C4-2B (cell line): ENCODE results near the gene ADGRD1.

Source experiments
- H3K27ac ChIP-seq: fragments of 450-650 bp; 2 replicates; pipeline ENCODE4 v1.5.1; 2017
- CTCF ChIP-seq: fragments of 450-650 bp; conservative IDR thresholded peaks from 2 replicates; pipeline ENCODE4 v1.5.1; 2017; ENCODE audit warnings: mild to moderate bottlenecking
- ZFX ChIP-seq: fragments of 450-650 bp; IDR thresholded peaks from 2 replicates; pipeline ENCODE4 v1.6.1; 2017

ADGRD1 gene

GRCh38 chr12:130945786-130946492, 7.8 kb upstream of the ADGRD1 start:
- H3K27ac ChIP-seq: no peak overlapping the region
- TF ChIP-seq CTCF (no peak), ZFX (no peak)

- H3K27ac ChIP-seq: no peak overlapping the region
- TF ChIP-seq CTCF (no peak), ZFX (no peak)
Measured at GRCh38 chr12:130947028-130947613, 6.6 kb upstream of the ADGRD1 start.

GRCh38 chr12:130948136-130948535, 5.6 kb upstream of the ADGRD1 start:
- TF ChIP-seq CTCF (no peak), ZFX (no peak)
- no peak overlapping the region for H3K27ac ChIP-seq

GRCh38 chr12:130948751-130949150, 5.0 kb upstream of the ADGRD1 start:
- TF ChIP-seq CTCF (no peak), ZFX (no peak)
- no peak overlapping the region for H3K27ac ChIP-seq

- no peak for TF ChIP-seq ZFX
- TF ChIP-seq CTCF: no peak
Measured at GRCh38 chr12:130949806-130950205, 3.9 kb upstream of the ADGRD1 start.

GRCh38 chr12:130951636-130952035, 2.1 kb upstream of the ADGRD1 start:
- TF ChIP-seq CTCF (no peak), ZFX (no peak)
- H3K27ac ChIP-seq: no peak overlapping the region

More at GRCh38 chr12:130949806-130950205, 3.9 kb upstream of the ADGRD1 start:
- H3K27ac ChIP-seq: no peak overlapping the region

DNA sequence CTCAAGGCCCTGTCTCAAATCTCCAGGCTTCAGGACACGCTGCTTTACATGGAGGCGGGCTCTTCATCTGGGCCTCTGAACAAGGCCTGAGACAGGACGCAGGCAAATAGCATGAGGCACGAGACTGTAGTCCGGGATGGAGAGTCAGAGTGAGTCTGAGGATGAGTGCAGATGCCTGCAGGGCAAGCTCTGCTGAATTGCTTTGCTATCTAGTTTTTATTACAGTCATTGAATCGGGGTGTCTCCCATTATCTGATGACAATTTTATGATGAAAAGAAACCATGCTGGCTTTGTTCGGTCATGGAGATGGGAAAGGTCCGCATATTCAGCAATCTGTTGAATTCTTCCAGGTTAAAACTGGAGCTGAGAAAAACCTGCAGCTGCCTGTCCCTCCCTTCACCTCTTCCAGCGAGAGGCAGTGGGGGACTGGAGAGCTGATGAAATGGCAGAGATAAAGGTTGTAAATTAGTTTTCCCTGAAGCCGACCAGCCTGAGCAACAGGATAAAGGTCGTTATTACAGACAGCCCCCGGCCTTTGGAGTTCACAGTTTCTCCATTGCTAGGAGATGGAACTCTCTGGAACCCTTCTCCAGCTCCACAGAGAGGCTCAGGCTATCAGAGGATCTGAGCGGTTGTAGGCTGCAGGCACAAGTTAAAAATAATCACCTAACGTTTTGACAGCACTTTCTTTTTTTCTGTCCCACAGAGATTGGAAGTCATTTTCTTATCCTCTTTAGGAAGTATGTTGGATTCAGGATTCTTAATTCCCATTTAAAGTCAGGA, 1.3 kb upstream of the ADGRD1 start:
- no peak overlapping the region for H3K27ac ChIP-seq
- no peak for TF ChIP-seq CTCF
- TF ChIP-seq ZFX: no peak
